GM06990 (cell line): ENCODE results near the gene RBM6.

Experiments used
- DNase-seq: peaks from one replicate; pipeline ENCODE4 v3.0.0-alpha.2; 2011; ENCODE audit not compliant: insufficient read length; ENCODE audit errors: extremely low read depth
- H3K27me3 ChIP-seq: replicated peaks from 2 replicates; pipeline ENCODE4 v1.6.0; 2011; ENCODE audit warnings: low read length; ENCODE audit not compliant: control insufficient read depth, insufficient read depth
- H3K36me3 ChIP-seq: 2 replicates; pipeline ENCODE4 v1.5.1; 2011; ENCODE audit warnings: low read length; ENCODE audit not compliant: control insufficient read depth, insufficient read depth
- H3K4me3 ChIP-seq: replicated peaks from 2 replicates; pipeline ENCODE4 v1.5.1; 2011; ENCODE audit warnings: low read depth, mild to moderate bottlenecking, control low read depth, low read length
- TF ChIP-seq, protein P1 (sequence below): IDR thresholded peaks from 2 replicates; pipeline ENCODE4 v1.5.1; 2011; ENCODE audit warnings: low read length, control low read depth, mild to moderate bottlenecking, inconsistent platforms; ENCODE audit not compliant: insufficient read depth, poor library complexity, severe bottlenecking

RBM6 gene

DNA sequence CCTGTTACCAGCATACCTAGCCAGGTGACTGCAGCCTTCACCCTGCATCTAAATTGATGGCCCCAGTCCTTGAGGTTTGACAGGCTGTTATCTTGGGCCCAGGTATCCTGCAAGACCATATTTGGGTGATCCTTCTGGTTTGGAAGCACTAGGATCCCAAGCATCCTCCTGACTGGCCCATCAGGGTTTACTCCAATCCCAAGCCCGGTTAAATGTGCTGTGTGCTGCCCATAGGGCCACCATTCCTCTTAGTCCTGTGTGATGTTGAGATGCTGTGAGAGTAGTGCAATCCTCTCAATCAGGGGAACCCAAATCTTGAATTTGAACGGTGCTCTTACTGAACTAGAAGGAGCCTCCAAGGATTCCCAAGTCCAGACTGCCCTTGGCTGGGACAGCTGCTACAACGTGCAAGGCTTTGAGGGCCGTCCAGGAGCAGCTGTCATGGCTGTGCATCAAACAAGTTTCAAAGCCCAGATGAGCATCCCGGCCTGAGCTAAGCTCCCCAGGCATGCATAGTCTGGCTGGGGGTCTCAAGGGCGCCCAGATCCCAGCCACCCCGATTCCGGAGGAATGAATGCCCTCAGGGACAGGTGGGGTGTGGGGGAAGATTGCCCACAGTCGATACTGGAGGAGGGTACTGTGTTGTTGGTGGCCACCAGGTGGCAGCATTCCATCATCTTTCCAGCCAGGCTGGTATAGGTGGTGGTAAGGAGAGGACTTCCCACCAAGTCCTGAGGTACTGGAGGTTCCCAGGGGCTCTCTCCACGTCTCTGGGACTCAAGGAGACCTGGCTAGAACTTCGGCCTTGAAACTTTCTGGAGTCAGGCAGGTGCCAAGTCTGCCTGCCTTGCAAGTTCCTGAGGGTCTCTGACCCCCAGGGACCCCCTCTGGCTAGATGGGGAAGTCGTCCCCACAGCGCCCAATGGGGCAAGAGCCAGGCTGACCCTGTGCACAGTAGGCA, 181.4 kb downstream of the RBM6 start:
- no peak overlapping the region for H3K4me3 ChIP-seq
- TF ChIP-seq, protein P1, sequence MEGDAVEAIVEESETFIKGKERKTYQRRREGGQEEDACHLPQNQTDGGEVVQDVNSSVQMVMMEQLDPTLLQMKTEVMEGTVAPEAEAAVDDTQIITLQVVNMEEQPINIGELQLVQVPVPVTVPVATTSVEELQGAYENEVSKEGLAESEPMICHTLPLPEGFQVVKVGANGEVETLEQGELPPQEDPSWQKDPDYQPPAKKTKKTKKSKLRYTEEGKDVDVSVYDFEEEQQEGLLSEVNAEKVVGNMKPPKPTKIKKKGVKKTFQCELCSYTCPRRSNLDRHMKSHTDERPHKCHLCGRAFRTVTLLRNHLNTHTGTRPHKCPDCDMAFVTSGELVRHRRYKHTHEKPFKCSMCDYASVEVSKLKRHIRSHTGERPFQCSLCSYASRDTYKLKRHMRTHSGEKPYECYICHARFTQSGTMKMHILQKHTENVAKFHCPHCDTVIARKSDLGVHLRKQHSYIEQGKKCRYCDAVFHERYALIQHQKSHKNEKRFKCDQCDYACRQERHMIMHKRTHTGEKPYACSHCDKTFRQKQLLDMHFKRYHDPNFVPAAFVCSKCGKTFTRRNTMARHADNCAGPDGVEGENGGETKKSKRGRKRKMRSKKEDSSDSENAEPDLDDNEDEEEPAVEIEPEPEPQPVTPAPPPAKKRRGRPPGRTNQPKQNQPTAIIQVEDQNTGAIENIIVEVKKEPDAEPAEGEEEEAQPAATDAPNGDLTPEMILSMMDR = peak; percentile 79
- DNase-seq = peak; percentile 42
- peaks cover 25% of the 10 kb centered on the region for H3K36me3 ChIP-seq
- H3K27me3 ChIP-seq = no peaks in the 10 kb centered on the region

DNA sequence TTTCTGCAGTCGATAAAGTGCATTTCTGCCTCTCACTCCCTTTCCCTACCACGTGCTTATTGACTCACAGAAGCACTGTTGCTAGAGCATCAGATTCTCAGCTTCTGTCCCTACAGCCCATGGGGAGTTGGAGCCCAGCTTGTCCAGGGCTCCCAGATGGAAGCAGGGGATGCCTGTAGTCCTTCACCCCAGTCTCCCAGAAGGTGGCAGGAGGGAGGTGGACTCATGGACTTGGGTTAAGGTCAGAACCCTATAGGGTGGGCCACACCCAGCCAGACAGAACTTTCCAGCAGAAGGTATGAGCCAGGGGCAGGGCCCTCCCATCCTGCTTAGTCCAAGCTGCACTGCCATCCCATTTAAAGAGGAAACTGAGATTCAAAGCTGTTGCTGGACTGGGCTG, 182.1 kb downstream of the RBM6 start:
- H3K4me3 ChIP-seq = no peak overlapping the region
- no peak for DNase-seq
- no peaks in the 10 kb centered on the region for H3K27me3 ChIP-seq
- H3K36me3 ChIP-seq = peaks cover 21% of the 10 kb centered on the region
- TF ChIP-seq, protein P1 = no peak

DNA sequence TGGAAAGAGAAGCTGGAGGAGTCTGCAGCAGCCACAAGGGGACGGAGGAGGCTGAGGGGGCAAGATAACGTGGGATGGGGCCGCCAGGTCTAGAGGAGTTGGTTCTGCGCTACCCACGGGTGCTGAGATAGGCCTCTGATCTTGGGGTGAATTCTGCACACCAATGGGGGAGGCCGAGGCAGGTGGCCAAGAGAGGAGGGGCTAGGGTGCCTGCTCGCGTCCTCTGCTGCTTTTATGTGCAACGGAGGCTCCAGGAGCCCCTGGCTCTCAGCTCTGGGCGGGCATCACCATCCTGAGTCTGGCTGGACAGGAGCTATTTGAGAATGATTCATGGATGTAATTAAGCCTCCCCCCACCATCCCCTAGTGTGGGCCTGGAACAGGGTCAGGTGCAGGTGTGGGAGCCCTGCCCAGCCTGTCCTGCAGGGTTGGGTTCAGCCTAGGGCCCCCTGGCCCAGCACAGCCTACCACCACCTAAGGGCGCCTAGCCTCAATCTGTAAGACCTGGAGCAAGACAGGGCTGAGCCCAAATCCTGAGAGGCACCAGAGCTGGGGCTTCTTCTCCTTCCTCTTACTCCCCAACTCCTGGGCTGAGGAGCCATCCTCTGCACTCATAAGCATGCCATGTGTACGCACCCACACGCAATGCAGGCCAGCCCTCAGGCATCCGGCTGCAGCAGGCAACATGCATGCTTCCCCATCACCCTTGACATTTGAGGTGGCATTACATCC, 182.9 kb downstream of the RBM6 start:
- DNase-seq = no peak
- Histone ChIP-seq H3K27me3 (no peaks in the 10 kb centered on the region), H3K4me3 (no peak overlapping the region), H3K36me3 (peaks cover 16% of the 10 kb centered on the region)
- TF ChIP-seq, protein P1 = no peak

DNA sequence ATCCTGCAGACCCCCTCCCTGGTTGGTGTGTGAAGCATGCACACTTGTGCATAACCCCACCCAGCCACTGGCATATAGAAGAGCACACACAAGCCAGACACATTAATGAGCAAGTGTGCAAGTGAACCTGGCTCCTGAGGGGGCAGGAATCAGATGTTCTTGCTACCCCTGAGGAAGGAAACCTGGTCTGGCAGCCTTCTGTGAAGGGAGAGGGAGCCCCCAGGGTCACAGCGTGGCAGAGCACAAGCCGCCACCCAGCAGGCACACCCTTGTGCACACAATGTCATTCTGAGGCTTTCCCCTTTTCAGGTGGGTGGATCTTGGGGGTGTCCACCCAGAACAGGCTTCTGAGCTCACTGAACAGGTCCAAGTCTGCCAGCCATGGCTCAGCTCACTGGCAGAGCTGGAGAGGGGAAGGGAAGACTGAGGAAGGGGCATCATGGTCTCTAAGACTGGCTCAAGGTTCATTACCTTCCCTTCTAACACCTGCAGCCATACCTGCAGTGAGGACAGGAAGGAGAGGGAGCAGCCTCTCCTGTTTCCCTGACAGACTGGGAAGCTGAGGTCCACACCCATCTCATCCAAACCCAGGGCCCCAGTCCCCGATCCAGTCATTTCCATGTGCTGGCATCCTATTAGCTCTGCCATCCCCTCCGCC, 183.6 kb downstream of the RBM6 start:
- DNase-seq = no peak

More for the DNA sequence above, 183.6 kb downstream of the RBM6 start:
- H3K36me3 ChIP-seq = peaks cover 9% of the 10 kb centered on the region
- TF ChIP-seq, protein P1 = no peak
- no peaks in the 10 kb centered on the region for H3K27me3 ChIP-seq
- H3K4me3 ChIP-seq = no peak overlapping the region
